BJ (cell line): ENCODE results near the gene DOCK11. TPM values are rescaled to one million over a fixed set of nuclear protein-coding genes. Genes with fewer than 3 reads are reported as not detected.

Source experiments
- CTCF ChIA-PET: fragments of 350-600 bp; formaldehyde crosslinking; extraction: SDS; loops from one replicate; lab custom pipeline; 2021; ENCODE audit warnings: antibody characterized with exemption, inconsistent platforms; lab: Yijun Ruan, JAX
- POLR2A ChIA-PET: fragments of 300-600 bp; sonication (Branson Sonifier 250); formaldehyde crosslinking; extraction: SDS; loops from one replicate; lab custom pipeline; 2021; ENCODE audit warnings: antibody characterized with exemption; lab: Charles Lee
- DNase-seq: peaks from one replicate; pipeline ENCODE4 v3.0.0-alpha.2; 2011; ENCODE audit warnings: low read depth
- H3K27me3 ChIP-seq: 2 replicates; pipeline ENCODE4 v1.6.0; 2011; ENCODE audit warnings: low read length; ENCODE audit not compliant: control insufficient read depth, insufficient read depth
- H3K36me3 ChIP-seq: 2 replicates; pipeline ENCODE4 v1.5.1; 2011; ENCODE audit warnings: low read length; ENCODE audit not compliant: control insufficient read depth, insufficient read depth
- H3K4me3 ChIP-seq: 2 replicates; pipeline ENCODE4 v1.5.1; 2011; ENCODE audit warnings: low read depth, mild to moderate bottlenecking, control low read depth, low read length
- CTCF ChIP-seq: IDR thresholded peaks from 2 replicates; pipeline ENCODE4 v1.5.1; 2011; ENCODE audit warnings: low read depth, mild to moderate bottlenecking, control low read depth, inconsistent platforms, low read length, moderate library complexity; ENCODE audit not compliant: insufficient read depth
- polyA plus RNA-seq: library from polyadenylated mRNA; depleted of rRNA; stranded (reverse); fragments of >200 nt; gene quantifications from 2 replicates; pipeline ENCODE4 v1.2.3, GENCODE V29; 2011

The DOCK11 gene
- polyA plus RNA-seq, 1 experiment, result 10.3 TPM

GRCh38 chrX:118496763-118497079 is 1.1 kb downstream of the DOCK11 start:
- Histone ChIP-seq H3K4me3 (peak overlapping the region; percentile 77), H3K27me3 (no peaks in the 10 kb centered on the region), H3K36me3 (no peaks in the 10 kb centered on the region)
- no peak for TF ChIP-seq CTCF
- no peak for DNase-seq
- POLR2A ChIA-PET, result no interaction called here
- CTCF ChIA-PET, result interaction anchor here (2.4 kb wide), 1 partner anchor 105 kb away, joined by 7 read pairs; no protein-coding TSS in a partner anchor

DNA sequence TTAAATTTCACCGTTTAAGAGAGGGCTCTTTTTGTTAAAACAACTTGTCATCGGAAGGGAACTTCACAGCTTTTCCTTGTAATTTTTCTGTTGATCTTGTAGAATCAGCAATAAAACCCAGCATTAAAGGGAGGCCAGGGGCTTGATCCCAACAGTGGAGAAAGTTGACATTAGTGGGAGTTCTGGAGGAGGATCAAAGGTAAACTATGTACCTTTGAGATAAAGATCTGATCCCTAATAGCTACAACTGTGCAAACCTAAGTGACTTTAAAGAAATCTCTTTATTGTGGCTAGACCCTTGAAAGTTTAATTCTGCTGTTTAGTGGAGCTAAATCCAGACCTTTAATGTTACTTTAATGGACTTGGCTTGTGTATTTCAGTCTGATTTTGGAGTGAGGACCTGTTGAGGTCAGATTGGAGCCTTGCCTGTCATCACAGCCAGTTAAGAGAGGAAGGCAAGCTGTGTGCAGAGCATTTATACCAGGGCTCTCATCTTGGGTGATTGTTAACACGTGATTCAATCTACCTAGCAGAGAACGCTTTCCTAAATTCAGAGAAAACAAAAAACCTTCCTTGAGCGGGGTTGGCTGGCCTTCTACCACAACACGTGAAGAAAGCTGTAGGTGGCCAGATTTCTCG is 1.7 kb downstream of the DOCK11 start:
- peak overlapping the region; percentile 77 for H3K4me3 ChIP-seq
- H3K27me3 ChIP-seq, result no peaks in the 10 kb centered on the region
- ChIA-PET CTCF (interaction anchor here (2.4 kb wide), 1 partner anchor 105 kb away, joined by 7 read pairs; no protein-coding TSS in a partner anchor), POLR2A (no interaction called here)
- no peaks in the 10 kb centered on the region for H3K36me3 ChIP-seq
- DNase-seq, result no peak
- TF ChIP-seq CTCF, result no peak

DNA sequence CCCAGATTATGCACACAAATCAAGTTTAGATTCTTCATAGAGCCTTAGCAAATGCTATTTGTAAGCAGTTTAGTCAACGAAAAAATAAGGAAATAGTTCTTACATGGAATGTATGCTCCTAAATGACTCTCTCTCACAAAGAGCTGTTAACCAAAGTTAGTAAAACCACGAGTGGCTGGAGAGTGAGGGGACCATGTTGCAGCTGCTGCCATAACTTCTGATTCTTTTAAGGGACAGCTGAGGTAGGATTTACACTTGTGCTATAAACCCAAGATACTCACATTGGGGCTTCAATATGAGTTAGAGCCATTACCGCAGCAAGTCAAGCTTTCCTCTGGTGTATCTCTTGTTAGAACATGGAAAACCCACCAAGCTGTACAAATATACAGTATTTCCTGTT is 2.7 kb downstream of the DOCK11 start:
- no peak for DNase-seq
- TF ChIP-seq CTCF, result no peak
- ChIA-PET POLR2A (no interaction called here), CTCF (no interaction called here)
- H3K27me3 ChIP-seq, result no peaks in the 10 kb centered on the region
- H3K4me3 ChIP-seq, result no peak overlapping the region
- H3K36me3 ChIP-seq, result no peaks in the 10 kb centered on the region

GRCh38 chrX:118498755-118499154 is 3.1 kb downstream of the DOCK11 start:
- no peak for TF ChIP-seq CTCF
- ChIA-PET POLR2A (no interaction called here), CTCF (no interaction called here)
- Histone ChIP-seq H3K27me3 (no peaks in the 10 kb centered on the region), H3K4me3 (no peak overlapping the region), H3K36me3 (no peaks in the 10 kb centered on the region)
- DNase-seq, result no peak

DNA sequence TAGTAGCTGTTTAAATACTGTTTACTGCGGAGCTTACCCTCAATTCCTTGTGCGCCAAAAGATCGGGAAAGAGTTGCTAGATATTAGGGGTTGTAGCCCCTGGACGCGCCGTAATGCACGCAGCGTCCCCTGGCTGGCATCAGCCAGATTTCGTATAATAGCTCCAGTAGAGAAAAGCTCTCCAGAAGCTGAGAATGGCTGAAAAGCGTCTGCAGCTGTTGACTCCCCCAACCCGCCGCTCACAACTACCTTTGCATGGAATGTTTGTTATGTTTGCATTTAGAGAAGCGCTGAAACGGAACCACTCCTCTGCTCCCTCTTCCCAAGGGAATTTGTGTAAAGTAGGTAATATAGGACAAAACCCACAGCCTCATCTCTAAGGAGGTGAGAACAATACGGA is 3.7 kb downstream of the DOCK11 start:
- ChIA-PET CTCF (no interaction called here), POLR2A (no interaction called here)
- Histone ChIP-seq H3K4me3 (no peak overlapping the region), H3K36me3 (no peaks in the 10 kb centered on the region), H3K27me3 (no peaks in the 10 kb centered on the region)
- no peak for DNase-seq
- no peak for TF ChIP-seq CTCF
